ENCODE measurements around the gene NETO1.

DNA sequence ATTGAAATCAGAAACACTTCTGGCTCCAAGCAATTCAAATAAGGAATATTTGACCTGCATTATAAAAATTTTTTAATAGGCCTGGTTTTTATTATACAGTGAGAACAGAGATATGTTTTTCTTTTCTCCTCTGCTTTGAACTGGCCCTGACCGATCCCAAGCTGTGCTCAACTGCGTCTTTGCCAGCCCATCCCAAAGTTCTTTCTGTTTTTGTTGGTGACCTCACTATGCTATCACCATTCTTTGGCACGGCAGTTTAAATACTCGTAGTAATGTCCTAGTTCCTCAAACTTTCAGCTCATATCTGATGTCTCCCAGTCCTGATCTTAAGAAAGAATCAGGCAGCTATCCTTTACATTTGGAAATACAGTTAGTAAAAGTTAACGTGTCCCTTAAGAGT lies 42.3 kb upstream of the NETO1 start:
- TF ChIP-seq, protein P1, sequence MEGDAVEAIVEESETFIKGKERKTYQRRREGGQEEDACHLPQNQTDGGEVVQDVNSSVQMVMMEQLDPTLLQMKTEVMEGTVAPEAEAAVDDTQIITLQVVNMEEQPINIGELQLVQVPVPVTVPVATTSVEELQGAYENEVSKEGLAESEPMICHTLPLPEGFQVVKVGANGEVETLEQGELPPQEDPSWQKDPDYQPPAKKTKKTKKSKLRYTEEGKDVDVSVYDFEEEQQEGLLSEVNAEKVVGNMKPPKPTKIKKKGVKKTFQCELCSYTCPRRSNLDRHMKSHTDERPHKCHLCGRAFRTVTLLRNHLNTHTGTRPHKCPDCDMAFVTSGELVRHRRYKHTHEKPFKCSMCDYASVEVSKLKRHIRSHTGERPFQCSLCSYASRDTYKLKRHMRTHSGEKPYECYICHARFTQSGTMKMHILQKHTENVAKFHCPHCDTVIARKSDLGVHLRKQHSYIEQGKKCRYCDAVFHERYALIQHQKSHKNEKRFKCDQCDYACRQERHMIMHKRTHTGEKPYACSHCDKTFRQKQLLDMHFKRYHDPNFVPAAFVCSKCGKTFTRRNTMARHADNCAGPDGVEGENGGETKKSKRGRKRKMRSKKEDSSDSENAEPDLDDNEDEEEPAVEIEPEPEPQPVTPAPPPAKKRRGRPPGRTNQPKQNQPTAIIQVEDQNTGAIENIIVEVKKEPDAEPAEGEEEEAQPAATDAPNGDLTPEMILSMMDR (IDR thresholded peaks at IDR 0.05; ENCODE audit: low read depth, low read length), result no peak
- TF ChIP-seq EZH2phosphoT487 (IDR thresholded peaks at IDR 0.05; ENCODE audit: low read depth), result no peak

All from OCI-LY3 (cell line).